Activated CD4-positive, alpha-beta T cell treated with anti-CD3 and anti-CD28 coated beads, Interleukin-2, amount 50 U/mL, for 4 hours (primary cell): Measurements from ENCODE around the gene CRAT.

Experiments used
- DNase-seq, 2 experiments: peaks; one replicate each; pipeline ENCODE4 v3.0.0-alpha.2; 2020

Gene CRAT

DNA sequence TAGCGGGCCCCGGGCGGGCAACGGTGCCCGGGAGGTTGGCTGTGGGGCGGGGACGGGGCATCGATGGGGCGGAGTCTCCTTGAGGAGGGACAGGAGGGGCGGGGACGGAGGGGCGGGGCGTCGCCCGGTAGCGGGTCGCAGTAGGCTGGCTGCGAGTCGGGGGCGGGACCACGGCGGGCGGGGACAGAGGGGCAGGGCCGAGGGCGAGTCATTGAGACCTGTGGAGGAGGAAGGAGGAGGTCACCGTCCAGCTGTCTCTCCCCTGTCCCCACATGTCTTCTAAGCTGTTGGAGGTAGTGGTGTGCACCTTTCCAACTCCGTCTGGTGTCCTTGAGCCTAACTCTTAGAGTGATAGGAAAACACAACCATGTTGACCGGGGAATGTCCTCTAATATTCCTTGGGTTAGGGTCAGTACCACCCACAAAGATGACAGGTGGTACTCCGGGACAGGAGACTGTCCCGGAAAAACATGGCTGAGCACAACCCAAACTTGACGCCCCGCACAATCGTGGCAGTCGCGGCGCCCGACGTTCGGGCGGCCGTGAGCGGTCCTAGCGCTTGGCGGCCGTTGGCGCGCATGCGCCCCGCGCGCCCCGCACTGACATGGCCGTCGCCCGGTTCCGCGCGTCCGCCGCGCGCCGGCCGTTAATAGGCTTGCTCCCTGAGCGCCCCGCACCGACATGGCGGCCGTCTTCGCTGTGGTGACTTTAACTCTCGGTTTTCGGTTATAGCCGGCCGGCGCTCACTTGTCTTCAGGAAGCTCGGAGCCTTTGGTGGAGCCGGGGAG lies at the start of gene CRAT, which contains the start of gene PTPA:
CRAT (minus strand) TSS at position 54 of the 788 bp plus-strand sequence. CDS start 284 bp downstream, outside the sequence.
PTPA (plus strand) TSS at position 676 of the 788 bp plus-strand sequence. CDS start 186 bp downstream, outside the sequence.
- DNase-seq: peak; percentile 95 to 96

DNA sequence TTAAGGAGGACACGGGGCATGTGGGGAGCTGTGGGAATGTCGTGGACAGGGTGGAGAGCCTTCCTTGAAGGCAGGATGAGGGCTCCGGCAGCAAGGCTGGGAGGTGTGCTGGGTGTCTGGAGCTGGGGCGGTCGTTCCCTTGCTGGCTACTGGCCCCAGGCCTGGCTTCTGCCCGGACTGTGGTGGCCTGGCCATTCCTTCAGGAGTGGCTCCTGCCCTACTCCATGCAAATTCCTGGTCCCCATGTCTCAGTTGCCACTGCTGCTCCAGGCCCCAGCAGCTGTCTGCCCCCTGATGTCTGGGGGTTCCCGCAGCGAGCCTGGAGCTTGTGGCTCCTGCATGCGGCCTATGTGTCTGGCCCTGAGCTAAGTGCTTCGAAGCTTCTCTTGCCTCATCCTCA lies 45.6 kb upstream of the CRAT start:
- DNase-seq: no peak

DNA sequence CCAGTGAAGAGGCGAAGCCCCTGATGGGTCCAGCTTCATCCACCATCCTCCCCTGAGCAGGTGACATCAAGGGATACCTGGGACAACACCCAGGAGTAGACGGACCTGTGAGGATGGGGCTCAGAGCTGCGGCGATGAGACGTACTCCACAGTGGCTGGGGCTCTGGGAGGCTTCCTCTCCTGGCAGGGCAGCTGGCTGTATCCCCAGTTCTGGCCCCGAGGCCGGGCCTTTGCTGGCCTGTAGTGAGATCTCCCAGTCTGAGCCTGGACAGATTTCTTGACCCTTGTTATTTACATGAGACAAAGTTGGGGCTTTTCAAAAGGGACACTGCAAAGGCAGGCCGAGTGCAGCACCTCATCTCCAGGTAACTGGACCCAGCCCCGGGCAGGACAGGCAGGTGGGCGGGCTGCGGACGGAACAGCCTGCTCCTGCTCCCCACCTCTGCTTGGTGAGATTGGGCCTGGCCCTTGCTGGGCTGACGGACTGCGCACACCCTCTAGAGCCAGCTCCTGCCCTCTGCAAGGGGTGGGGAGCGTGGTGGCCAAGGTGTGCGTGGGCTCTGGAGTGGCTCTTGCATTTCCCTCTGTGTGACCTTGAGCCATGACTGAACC lies 44.4 kb upstream of the CRAT start:
- no peak for DNase-seq

DNA sequence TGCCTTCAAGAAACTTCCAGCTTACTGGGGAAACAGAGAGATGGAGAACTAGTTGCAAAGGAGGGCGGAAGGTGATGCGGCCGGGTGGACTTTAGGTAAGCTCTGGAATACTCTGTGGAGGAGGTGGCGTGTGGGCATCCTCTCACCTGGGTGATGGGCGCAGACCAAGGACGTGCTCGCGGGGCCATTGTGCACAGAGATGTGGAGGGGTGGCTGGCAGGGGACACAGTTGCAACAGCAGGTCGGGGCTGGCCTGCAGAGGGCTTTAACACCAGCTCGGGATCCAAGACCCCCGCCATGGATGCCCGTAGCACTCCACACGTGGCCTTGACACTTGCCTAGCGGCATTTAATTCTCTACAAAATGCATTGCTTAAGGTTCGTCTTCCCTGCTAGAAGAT lies 40.9 kb upstream of the CRAT start:
- DNase-seq: no peak

DNA sequence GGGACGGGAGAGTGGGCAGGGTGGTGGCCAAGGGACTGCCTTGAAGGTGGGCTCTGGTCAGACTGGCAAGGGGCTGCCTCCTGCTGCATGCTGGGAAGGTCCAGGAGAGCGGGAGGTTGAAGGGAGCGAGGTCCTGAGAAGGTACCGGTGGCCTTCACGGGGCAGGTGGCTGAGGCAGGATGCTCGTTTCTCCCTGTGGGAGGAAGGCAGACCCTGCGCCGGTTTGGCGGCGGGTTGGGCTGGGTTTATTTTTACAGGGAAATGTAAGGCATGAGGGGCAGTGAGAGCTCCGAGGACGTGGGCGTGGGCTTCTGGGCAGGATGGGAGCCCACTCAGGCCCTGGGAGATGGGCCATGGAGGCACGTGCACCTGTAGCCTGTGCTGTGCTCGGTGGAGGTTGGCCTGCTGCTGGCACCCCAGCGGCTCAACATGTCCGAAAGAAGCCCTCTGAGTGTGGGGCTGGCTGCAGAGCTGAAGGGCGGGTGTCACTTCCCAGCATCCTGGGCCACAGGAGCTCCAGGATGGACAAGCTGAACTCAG lies 40.1 kb upstream of the CRAT start:
- DNase-seq: no peak

DNA sequence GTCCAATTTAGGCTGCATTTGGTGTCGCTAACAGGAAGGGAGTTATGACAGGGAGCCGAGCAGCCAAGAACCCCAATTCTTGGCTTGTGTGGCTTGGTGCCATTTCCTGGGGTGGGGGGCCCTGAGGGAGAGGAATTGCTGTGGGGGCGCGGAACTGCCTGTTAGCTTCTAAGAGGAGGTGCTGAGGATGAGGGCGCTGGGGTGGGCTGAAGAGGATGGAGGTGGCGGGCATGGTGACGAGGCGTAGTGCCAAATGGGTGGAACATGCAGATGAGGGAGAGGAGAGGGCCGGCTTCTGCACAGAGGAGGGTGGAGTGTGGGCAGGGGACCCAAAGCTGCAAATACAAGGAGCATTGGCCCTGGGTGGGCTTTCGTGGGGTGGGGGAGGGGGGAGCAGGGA lies 39.5 kb upstream of the CRAT start:
- no peak for DNase-seq

DNA sequence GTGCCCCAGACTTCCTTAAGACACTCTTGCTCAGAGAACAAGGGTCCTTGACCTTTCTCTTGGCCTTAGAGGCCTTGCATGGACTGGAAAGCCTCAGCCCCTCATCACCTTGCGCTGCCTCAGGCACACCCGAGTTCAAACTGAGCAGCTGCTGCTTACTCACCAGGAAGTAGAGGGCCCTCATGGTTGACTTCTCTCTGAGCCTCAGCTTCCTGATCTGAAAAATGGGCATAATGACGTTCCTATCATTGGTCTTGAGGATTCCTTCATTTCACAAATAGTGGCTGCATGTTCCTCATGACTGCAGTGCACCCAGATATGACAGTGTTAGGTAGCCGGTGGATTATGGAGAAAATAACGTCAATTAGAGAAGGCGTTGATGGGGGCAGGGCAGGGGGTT lies 38.8 kb upstream of the CRAT start:
- no peak for DNase-seq

DNA sequence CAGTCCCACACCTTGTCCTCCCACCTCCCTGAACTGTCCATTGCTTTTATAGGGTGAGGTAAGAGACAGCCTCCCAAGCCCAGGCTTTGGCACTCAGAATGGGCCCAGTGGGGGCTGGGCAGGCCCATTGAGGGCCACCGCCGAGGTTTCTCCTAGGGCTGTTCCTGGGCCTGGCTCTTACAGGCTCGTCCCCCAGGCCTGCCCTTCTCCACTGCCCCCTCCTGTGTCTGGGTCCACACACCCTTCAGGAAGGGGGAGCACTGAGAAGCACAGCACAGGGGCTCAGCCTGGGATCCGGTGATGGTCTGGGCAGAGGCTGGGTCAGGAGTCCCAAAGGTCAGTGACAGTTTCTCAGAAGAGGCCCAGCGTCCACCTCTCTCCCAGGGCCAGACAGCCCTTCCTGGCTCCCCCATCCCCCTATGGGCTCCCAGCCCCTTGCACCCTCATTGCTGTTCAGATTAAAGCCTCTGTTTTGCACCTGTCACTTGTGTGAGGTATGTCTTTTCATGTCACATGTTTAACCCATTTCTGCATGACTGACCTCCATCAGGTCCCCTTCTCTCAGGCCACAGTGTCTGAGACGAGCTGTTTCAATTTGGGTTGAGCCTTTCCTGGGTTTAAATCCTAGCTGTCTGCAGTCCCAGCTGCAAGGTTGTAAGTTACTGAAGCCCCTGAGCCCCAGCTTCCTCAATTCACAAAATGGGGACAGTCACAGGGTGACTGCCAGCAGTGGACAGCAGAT lies 38.0 kb upstream of the CRAT start:
- DNase-seq: no peak

DNA sequence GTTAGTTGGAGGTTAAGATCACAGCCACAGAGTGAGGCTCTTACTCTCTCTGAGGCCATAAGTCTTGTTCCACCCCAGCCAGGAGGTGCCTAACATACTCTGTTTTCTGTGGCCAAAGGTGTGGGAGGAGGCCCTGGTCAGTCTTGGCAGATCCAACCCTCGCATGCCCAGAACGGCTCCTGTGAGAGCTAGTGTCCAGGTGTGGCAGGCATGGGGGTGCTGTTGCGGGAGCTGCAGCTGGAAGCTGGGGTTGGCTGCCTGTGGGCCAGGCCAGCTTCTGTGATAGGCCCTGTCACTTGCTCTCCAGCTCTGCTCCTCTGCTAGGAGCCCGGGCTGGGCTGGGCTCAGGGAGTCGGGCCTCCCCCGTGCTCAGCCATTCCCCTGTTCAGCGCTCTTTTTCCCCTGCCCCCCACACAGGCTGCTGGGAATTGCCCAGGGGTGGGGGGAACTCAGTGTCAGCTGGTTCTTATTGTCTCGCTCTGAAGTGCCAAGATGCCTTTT lies 35.9 kb upstream of the CRAT start:
- no peak for DNase-seq

DNA sequence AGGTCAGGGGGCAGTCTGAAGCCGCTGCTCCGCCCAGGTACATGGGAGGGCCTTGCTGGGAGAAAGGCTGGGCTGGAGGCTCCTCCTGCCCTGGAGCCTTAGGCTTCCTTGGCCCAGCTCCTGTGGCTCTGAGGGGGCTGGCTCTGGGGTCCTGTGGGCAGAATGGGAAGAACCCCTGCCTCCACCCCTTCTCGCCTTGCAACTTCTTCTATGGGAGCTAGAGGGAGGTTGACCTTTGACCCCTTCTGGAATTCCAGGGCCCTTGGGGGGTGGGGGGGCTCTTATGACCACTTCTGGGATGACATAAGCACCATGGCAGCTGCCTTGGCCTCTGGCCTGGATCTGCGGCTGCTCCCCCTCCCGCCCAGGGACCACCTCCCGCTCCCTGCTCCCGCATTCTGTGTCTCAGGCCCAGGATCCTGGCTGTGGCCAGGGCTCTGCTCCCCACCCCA lies 35.3 kb upstream of the CRAT start:
- DNase-seq: no peak

DNA sequence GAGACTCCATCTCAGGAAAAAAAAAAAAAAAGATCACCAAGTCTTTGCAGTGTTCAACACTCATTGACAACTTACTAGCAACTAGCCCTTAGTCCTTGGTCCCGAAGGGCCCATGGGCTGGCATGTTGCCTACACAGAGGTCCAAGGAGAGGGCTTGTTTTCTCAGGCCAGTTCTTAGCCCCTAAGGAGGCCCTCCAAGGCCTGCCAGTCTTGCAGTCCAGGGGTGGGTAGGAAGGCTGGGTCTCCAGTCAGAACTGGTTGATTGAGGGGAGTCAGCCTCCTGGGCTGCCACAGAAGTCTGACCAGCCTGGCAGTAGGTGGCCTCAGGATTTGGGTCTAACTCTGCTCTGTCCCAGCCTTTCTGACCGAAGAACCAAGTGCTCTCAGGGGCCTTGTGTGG lies 34.7 kb upstream of the CRAT start:
- no peak for DNase-seq

DNA sequence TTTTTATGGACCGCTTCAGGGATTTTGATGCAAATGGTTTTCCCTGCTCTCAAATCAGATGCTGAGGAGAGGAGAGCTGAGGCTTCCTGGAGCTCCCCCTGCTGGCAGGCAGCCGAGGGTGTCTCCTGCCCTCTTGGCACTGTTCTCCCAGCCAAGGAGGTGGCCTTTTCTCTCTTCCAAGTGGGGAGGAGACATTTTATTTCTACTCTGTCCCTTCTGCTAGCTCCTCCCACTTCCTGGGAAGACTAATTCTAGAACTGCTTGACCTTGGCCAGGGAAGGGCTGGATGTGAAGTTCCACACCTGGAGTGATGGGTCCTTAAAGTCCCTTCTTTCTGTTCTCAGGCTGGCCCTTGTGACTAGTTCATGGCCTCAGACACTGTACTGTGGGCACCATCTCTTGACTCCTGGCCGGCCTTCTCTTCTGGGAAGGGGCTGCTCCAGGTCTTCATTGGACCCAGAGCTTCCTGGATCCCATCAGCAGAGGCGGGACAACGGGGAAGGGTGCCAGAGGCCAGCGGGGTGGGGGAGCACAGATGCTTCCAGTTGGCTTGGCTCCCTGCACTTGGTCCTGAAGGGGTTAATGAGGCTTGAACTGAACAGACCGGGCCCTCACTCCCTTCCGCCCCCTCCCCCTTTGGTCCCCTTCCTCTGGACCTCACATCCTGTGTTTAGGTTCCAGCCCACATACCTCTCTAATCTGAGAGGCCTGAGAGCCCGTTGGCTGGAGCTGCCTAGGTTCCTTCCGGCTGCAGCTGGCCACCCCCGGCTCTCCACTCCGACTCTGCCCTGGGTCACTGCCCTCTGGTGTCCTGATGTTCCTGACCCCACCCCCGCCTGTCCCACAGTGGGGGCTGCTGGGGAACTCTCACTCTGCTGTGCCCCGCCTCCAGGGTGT lies 32.7 kb upstream of the CRAT start:
- DNase-seq: peak; percentile 72 to 76

DNA sequence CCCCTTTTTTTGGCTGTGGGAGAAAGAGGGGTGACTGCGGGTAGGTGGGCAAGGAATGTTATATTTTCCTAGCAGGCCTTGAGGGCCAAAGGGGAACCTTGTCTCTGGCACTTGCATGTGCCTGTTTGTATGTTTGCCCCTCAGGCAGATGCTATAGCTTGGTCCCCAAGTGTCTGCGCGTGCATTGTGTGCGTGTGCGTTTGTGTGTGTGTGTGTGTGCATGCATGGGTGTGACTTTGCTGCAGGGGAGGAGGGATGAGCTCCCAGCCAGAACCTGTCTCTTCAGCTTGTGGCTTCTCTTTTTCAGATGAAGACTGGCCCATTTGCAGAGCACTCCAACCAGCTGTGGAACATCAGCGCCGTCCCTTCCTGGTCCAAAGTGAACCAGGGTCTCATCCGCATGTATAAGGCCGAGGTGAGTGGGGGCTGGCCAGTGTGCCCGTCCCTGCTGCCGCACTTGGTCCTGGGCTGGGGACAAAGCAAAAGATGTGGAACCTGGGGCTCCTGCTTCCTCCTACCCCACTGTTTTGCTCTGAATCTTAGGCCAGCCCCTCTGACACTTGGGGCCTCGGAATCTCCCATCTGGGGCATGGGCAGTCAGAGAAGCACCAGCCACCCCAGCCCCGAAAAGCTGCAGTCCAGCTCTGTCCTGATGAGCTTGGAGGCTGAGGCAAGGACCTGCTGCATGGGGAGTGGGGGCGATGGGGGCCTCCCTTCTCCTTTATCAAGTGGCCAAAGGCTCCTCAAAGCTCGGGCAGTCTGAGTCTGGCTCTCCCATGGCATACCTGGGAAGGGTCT lies 31.7 kb upstream of the CRAT start:
- no peak for DNase-seq

DNA sequence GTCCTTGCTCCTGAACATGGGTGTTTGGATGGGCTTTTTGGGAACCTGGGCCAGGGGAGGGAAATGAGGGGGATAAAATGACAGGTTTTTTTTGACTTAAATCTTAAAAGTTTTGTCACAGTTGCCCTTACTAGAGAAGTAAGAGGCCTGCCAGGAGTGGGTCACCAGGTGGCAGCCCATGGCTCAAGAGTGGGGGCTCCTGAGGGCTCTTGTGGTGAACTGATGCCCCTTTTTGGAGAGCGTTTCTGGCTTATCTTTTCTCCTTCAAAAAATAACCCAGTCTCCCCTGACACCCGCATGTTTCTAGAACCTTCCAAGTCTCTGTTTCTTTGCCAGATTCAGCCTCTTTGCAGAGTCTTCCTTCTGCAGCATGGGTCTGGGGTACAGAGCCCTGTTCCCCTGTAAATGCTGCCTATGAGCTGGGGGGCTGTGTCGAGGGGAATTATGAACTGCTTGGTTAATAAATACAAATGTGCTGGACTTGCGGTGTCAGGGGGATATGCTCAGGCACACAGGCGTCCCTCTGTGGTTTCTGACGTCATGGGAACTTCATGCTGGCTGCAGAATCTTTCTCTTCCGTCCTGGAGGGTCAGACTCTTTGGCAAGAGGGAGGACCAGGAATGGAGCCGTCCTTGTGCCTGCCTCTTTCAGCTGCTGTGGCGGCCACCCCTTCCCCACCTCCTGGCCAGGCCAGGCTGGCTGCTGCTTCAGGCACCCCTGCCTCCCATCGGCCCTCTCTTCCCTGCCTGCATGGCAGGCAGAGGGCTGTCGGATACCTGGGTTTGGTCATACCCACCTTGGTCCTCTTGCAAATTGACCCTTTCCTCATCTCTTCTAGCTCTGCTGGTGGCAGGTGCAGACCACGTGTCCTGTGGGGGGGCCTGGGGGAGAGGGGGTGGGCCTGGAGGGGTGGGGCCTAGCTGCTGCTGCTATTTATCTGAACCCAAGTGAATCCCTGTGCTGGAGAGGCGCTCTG lies 30.8 kb upstream of the CRAT start:
- DNase-seq: no peak

DNA sequence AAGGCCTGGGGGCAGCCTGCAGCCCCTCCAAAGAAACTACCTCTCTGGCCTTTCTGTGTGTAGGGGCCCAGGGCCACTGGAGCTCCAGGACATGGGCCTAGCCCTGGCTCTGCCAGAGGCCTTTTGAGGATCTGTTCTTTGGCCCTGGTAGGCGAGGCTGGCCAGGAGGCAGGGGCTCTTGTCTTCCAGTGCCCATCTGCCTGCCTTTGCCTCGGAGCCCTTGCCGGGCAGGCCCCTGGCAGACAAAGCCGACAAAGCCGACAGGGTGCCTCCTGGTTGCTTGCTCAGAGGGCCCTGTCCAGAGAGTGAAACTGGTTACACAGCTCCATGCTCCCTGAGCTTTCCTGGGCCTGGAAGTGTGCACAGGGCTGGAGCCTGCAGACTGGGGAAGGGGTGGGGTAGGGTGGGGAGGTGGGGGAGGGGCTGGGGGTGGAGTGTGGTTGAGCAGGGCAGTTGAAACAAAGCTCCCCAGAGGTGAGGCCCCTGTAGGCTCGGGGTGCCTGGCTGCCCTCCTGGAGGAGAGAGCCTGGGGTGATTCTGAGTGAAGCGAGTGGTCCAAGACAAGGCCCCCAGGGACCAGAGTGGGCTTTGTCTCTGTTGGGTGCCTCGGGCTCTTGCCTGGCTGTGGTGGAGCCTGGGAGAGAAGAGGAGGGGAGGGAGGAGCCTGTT lies 29.9 kb upstream of the CRAT start:
- DNase-seq: no peak

DNA sequence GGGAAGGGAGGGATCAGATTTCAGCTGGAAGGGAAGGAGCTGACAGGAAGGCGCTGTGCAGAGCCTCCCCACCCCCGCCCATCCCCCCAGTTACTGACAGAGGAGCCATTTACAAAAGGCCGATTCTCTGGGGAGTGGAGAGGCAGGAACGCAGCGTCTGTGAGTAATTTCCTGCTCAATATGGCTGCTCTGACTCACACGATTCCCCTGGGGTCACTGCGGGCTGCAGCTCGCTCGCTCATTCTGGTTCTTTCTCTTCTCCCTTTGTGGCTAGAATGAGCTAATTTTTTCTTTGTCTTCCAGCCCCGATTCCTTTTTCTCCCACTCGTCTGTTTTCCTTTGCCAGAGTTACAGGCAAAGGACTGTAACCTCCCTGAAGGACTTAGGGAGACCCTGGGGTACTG lies 29.4 kb upstream of the CRAT start:
- peak; percentile 75 to 78 for DNase-seq

DNA sequence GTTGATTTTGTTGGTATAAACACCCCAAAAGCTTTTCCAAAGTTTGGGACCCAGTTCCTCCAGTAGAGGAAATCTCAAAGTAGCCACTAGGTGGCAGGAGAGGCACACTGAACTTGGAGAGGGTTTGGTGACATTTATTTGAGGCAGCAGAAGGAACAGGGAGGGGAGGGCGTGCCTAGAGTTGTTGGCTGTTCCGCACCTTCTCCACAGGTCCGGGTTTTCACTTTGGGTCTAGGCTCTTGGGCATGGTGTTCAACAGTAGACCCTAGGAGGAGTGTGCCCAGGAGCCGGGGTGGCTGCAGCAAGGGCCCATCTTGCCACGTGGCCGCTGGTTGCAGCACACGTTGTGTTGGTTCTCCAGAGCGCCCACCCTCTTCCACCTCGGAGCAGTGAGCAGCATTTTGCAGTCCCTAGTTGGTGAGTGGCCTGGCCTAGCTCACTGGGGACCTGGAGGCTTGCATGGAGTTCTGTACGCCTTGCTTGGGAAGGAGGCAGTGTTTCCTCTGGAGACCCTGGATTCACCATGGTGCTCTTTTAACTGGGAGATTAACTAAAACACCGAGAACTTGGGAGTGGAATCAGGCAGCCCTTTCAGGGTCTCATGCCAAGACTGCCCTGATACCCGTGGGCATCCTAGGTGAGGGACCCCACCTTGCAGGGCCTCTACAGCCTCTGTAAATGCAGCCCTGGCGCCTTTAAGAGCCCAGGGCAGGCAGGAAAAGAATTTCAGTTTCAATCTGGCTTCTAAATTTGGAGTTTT lies 28.8 kb upstream of the CRAT start:
- peak; percentile 65 for DNase-seq

DNA sequence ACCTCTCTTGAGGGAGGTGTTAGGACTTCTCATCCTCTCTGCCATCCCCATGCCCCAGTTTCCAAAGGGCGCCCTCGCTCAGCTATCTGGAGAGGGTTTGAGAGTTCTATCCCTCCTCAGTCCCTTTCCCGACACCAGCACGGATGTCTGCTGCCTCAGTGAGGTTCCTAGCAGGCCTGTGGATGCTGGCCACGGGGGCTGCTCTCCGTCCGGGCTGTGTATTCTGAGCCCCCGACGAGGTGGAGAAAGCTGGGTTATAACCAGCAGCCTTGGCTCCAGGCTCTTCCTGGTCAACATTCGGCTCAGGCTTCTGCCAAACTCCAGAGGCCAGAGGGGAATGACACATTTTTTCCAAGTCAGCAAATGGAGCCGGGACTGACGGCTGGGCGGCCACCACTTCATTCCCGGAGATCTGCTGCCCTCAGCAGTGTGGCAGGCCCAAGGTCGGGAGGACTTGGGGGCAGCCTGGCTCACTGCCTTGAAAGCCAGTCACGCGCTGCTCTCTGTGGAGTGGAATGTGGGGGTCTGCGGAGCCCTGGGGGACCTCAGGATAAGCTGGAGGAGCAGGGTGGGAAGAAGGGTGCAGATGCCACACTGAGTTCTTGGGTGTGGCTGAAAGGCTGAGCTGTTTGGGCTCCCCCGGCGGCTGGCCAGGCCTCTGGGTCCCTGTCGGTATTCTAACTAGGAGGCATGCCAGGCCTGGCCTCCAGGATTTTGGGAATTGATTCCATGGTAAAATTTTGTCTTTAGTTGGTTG lies 28.1 kb upstream of the CRAT start:
- DNase-seq: no peak
